ENCODE results near the gene GATC. TPM values are rescaled to one million over a fixed set of nuclear protein-coding genes. Genes with fewer than 3 reads are reported as not detected.
"Not testable (repeated sequence)": the region's sequence is repeated elsewhere in the genome, so short reads cannot be mapped to it uniquely, and the experiment has no call there.

Gene GATC
- total and polyA plus RNA-seq, 8 donors, result 4.0 to 25.3 (median 13.0) TPM

DNA sequence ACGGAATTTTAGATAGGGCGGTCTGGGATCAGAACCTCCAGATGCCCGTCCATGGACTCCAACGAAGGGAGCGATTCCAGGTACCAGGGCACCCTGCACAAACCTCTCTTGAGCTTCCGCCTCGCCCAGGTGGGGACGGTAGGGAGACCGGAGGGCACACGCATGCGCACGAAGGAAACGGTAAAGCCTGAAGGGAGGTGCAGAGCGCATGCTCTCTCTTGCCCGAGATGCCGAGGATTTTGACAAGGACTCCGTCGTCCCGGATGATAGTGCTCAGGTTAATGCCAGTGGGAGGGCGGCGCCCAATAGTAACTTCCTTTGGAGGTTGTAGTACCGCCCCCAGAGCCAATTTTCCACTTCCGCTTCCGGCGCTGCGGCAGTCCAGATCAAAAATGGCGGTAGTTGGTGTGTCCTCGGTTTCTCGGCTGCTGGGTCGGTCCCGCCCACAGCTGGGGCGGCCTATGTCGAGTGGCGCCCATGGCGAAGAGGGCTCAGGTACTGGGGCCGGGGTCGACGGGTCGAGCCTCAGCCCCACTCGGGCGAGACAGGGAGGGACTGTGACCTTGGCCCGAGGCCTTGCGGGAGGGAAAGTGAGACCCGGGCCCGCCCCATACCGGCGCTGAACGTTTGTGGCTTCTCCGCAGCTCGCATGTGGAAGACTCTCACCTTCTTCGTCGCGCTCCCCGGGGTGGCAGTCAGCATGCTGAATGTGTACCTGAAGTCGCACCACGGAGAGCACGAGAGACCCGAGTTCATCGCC is 8.3 kb upstream of the GATC start, which contains the start of gene COX6A1:
COX6A1 (plus strand) TSS at position 379 of the 760 bp plus-strand sequence; CDS start at position 393, 14 bp downstream.
- Histone ChIP-seq H3K36me3 (peaks cover 14 to 33% (median 28%) of the 10 kb centered on the region in 4 donors), H3K4me3 (peak within 1 kb of the TSS; percentile 72 to 98 (median 86)), H3K27me3 (peaks cover 0 to 8% (median 0%) of the 10 kb centered on the region in 3 donors), H3K4me1 (peaks cover 14 to 32% (median 22%) of the 10 kb centered on the region in 4 donors), H3K27ac (peak within 1 kb of the TSS; percentile 83 to 92 (median 88)), H3K9me3 (no peaks in the 10 kb centered on the region)
- WGBS, 5 donors, result 0 to 1% (median 1%) methylated on average over 42 to 59 of the region's 59 CpGs
- peak; percentile 97 to 99 for DNase-seq
- intact Hi-C loops (cut with DNase I; ENCODE audit: low total_unique reads), result no loop called here
- TF ChIP-seq POLR2AphosphoS5 (IDR thresholded peaks at IDR 0.05) (peak; percentile 73 to 95 (median 78)), POLR2A (IDR thresholded peaks at IDR 0.05) (peak in 1 of 4 donors; percentile 33), EP300 (IDR thresholded peaks at IDR 0.05) (no peak)
- TF ChIP-seq, protein P1, sequence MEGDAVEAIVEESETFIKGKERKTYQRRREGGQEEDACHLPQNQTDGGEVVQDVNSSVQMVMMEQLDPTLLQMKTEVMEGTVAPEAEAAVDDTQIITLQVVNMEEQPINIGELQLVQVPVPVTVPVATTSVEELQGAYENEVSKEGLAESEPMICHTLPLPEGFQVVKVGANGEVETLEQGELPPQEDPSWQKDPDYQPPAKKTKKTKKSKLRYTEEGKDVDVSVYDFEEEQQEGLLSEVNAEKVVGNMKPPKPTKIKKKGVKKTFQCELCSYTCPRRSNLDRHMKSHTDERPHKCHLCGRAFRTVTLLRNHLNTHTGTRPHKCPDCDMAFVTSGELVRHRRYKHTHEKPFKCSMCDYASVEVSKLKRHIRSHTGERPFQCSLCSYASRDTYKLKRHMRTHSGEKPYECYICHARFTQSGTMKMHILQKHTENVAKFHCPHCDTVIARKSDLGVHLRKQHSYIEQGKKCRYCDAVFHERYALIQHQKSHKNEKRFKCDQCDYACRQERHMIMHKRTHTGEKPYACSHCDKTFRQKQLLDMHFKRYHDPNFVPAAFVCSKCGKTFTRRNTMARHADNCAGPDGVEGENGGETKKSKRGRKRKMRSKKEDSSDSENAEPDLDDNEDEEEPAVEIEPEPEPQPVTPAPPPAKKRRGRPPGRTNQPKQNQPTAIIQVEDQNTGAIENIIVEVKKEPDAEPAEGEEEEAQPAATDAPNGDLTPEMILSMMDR (IDR thresholded peaks at IDR 0.05), result peak in 1 of 7 experiments; percentile 41

DNA sequence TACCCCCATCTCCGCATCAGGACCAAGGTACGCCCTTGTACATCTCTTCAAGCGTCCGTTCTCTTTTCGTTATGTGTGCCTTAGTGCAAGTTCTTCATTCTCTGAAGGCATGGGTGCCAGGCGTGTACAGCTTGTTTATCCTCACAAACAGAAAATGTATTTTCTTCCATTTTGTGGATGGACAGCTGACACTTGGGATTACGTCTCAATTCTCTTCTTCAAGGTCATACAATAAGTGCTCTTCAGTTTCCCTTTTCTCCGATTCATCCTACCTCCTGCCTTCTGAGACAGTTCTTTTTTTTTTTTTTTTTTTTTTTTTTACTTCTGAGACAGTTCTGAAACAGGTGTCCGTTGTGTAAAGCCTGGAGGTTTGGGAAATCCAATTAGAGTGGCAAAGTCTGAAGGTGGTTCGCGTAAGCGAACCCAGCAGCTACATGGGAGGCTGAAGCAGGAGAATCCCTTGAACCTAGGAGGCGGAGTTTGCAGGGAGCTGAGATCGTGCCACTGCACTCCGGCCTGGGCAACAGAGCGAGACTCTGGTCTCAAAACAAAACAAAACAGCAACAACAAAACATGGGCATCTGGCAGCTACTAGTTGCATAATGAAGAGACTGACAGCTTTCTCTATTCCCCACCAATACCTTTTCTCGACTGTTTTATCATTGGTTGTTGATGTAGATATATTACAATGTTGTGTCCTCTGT is 7.6 kb upstream of the GATC start:
- Histone ChIP-seq H3K27me3 (peaks cover 0 to 1% (median 0%) of the 10 kb centered on the region in 3 donors), H3K36me3 (peaks cover 22 to 40% (median 36%) of the 10 kb centered on the region in 4 donors), H3K4me3 (peak overlapping the region; percentile 72 to 98 (median 86)), H3K27ac (peak overlapping the region; percentile 83 to 92 (median 88)), H3K9me3 (no peaks in the 10 kb centered on the region), H3K4me1 (peaks cover 14 to 32% (median 22%) of the 10 kb centered on the region in 4 donors)
- 18 to 33% (median 25%) methylated on average over 17 of the region's 17 CpGs for WGBS, 5 donors
- DNase-seq, result no peak
- TF ChIP-seq EP300 (IDR thresholded peaks at IDR 0.05) (no peak), POLR2AphosphoS5 (IDR thresholded peaks at IDR 0.05) (no peak), POLR2A (IDR thresholded peaks at IDR 0.05) (no peak)
- TF ChIP-seq, protein P1 (IDR thresholded peaks at IDR 0.05), result no peak
- intact Hi-C loops (cut with DNase I; ENCODE audit: low total_unique reads), result no loop called here

DNA sequence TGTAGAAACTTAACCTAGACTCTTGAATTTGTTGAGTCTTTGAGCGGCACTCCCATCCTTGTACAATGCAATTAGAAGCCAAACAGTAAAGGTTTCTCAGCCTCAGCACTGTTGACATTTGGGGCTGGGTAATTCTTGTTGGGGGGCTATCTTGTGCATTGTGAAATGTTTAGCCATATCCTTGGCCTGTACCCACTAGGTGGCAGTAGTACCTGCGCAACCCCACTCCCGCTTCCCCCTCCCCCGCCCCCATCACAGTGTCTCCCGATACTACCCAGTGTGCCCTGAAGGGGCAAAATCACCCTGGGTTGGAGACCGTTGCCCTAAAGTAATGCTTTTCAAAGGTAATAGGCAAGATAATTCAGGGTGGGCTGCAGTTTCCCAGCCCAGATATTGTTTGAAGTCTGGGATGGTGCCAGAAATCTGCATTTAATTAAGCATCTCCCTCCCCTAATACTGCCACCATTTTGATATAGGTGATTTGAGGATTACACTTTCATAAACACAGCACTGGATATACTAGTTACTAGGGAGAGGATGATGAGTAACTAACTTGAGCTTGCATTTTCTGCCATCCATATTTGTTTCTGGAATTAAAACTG is 6.5 kb upstream of the GATC start:
- TF ChIP-seq EP300 (IDR thresholded peaks at IDR 0.05), result no peak
- TF ChIP-seq, protein P1 (IDR thresholded peaks at IDR 0.05), result peak in 5 of 7 experiments; percentile 26 to 70 (median 39)
- no peak for TF ChIP-seq POLR2A (IDR thresholded peaks at IDR 0.05)
- TF ChIP-seq POLR2AphosphoS5 (IDR thresholded peaks at IDR 0.05), result no peak
- WGBS, 5 donors, result 6 to 11% (median 10%) methylated on average over 5 to 6 of the region's 6 CpGs
- no peaks in the 10 kb centered on the region for H3K9me3 ChIP-seq
- peak; percentile 45 to 91 for DNase-seq
- H3K4me1 ChIP-seq, result peaks cover 14 to 36% (median 26%) of the 10 kb centered on the region in 4 donors
- H3K27ac ChIP-seq, result peak overlapping the region in 1 of 5 donors; percentile 91
- H3K4me3 ChIP-seq, result peak overlapping the region in 2 of 4 donors; percentile 92 to 98
- H3K27me3 ChIP-seq, result no peaks in the 10 kb centered on the region
- H3K36me3 ChIP-seq, result peaks cover 22 to 51% (median 45%) of the 10 kb centered on the region in 4 donors
- intact Hi-C loops (cut with DNase I; ENCODE audit: low total_unique reads), result no loop called here

DNA sequence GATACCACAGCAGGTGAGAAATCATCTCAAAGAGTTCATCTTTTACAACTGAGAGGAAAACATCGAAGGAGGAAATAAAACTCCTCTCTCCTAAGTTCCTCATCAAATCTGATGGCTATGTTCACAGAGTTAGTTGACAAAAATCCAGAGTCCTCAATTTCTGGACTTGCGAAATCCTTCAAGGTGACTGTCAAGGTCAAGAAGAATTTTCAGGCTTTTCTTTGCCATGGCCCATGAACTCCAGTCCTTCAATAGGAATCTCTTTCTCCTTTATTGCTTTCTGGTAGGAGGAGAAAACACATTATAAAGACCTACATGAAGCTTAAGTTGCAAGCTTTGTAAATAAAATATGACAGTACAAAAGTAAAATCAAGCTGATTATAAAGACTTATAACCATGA is 1.6 kb upstream of the GATC start:
- H3K27ac ChIP-seq, result no peak overlapping the region
- no peaks in the 10 kb centered on the region for H3K27me3 ChIP-seq
- peaks cover 22 to 60% (median 53%) of the 10 kb centered on the region in 4 donors for H3K36me3 ChIP-seq
- no peaks in the 10 kb centered on the region for H3K9me3 ChIP-seq
- intact Hi-C loops (cut with DNase I; ENCODE audit: low total_unique reads), result no loop called here
- 82 to 89% (median 84%) methylated on average over 2 of the region's 2 CpGs for WGBS, 5 donors
- no peak overlapping the region for H3K4me3 ChIP-seq
- TF ChIP-seq, protein P1 (IDR thresholded peaks at IDR 0.05), result no peak
- TF ChIP-seq POLR2AphosphoS5 (IDR thresholded peaks at IDR 0.05) (no peak), EP300 (IDR thresholded peaks at IDR 0.05) (no peak), POLR2A (IDR thresholded peaks at IDR 0.05) (no peak)
- DNase-seq, result no peak
- H3K4me1 ChIP-seq, result peaks cover 22 to 51% (median 42%) of the 10 kb centered on the region in 4 donors

DNA sequence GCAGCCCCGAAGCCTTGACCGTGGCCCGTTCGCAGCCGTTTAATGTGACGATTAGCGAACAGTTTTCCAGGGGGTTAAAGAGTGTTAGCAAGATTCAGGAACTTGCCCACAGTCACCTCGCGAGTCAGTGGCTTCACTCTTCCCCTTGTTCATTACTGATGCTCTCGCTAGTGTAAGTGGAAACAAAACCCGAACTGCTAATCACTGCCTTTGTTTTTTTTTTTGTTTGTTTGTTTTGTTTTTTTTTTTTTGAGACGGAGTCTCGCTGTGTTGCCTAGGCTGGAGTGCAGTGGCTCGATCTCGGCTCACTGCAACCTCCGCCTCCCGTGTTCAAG is 567 bp downstream of the GATC start:
- intact Hi-C loops (cut with DNase I; ENCODE audit: low total_unique reads); DNase-seq; H3K9me3 ChIP-seq; H3K27me3 ChIP-seq: not testable (repeated sequence)
- Histone ChIP-seq H3K4me3 (peak overlapping the region; percentile 85 to 97 (median 92)), H3K27ac (peak overlapping the region; percentile 89 to 94 (median 93)), H3K36me3 (peaks cover 15 to 53% (median 49%) of the 10 kb centered on the region in 4 donors), H3K4me1 (peaks cover 18 to 42% (median 35%) of the 10 kb centered on the region in 4 donors)
- WGBS, 5 donors, result 2 to 9% (median 4%) methylated on average over 12 to 17 of the region's 17 CpGs
